Skeletal muscle satellite cell (primary cell): Measurements from ENCODE around the gene ATP13A5.

Experiments used
- H3K27me3 ChIP-seq: 2 replicates; pipeline ENCODE4 v1.7.0; 2013; ENCODE audit warnings: low read length; ENCODE audit not compliant: control insufficient read depth, insufficient read depth
- H3K36me3 ChIP-seq: 2 replicates; pipeline ENCODE4 v1.7.0; 2013; ENCODE audit warnings: mild to moderate bottlenecking, control low read depth, low read length; ENCODE audit not compliant: insufficient read depth
- H3K4me1 ChIP-seq: 2 replicates; pipeline ENCODE4 v1.7.0; 2013; ENCODE audit warnings: low read length; ENCODE audit not compliant: control insufficient read depth, insufficient read depth
- H3K4me2 ChIP-seq: 2 replicates; pipeline ENCODE4 v1.7.0; 2013; ENCODE audit warnings: mild to moderate bottlenecking, low read length
- H3K4me3 ChIP-seq: 2 replicates; pipeline ENCODE4 v1.7.0; 2013; ENCODE audit warnings: low read length
- H3K9ac ChIP-seq: 2 replicates; pipeline ENCODE4 v1.7.0; 2013; ENCODE audit warnings: mild to moderate bottlenecking, low read depth, low read length, moderate library complexity
- H3K9me3 ChIP-seq: replicated peaks from 2 replicates; pipeline ENCODE4 v1.7.0; 2013; ENCODE audit warnings: mild to moderate bottlenecking, control low read depth, low read length

The ATP13A5 gene

DNA sequence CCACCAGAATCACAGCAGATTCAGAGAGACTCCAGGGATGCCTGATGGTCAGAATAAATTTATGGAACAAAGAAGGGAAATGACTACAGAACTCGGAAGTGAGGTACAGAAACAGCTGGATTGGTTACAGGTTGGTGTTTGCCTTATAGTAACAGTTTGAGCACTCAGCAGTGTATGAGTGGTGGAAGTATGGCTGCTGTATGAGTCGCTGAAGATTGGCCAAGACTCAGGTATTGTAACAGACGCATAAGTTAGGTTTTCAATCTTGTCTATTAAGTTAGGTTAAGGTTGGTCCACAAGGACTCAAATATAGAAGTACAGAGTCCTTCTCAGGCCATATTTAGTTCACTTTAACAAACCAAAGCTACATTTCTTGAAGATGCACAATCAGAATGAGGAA, 33.1 kb downstream of the ATP13A5 start:
- no peaks in the 10 kb centered on the region for H3K36me3 ChIP-seq
- H3K4me2 ChIP-seq, result no peak overlapping the region
- no peaks in the 10 kb centered on the region for H3K9me3 ChIP-seq
- H3K9ac ChIP-seq, result no peak overlapping the region
- no peaks in the 10 kb centered on the region for H3K27me3 ChIP-seq
- H3K4me1 ChIP-seq, result no peaks in the 10 kb centered on the region
- H3K4me3 ChIP-seq, result no peak overlapping the region

DNA sequence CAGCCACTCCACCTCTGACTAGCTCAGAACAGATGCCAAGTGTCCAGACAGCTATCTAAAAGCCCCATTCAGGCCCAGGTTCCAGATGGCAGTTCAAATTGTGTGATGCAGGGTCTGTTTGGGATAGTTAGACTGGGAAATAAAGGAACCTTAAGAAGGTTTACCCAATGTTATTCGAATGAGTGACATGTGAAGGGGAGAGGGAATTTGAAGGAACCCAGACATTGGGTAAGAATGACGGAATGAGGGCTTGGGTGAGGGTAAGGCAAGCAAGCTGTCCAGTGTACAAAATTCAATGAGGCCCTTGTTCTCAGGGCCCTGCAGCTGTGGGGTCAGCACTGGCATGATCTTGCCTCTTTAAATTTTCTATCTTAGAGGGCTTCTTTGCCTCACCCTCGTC, 34.1 kb downstream of the ATP13A5 start:
- Histone ChIP-seq H3K9me3 (no peaks in the 10 kb centered on the region), H3K4me3 (no peak overlapping the region), H3K4me1 (no peaks in the 10 kb centered on the region), H3K4me2 (no peak overlapping the region), H3K9ac (no peak overlapping the region), H3K27me3 (no peaks in the 10 kb centered on the region), H3K36me3 (no peaks in the 10 kb centered on the region)

DNA sequence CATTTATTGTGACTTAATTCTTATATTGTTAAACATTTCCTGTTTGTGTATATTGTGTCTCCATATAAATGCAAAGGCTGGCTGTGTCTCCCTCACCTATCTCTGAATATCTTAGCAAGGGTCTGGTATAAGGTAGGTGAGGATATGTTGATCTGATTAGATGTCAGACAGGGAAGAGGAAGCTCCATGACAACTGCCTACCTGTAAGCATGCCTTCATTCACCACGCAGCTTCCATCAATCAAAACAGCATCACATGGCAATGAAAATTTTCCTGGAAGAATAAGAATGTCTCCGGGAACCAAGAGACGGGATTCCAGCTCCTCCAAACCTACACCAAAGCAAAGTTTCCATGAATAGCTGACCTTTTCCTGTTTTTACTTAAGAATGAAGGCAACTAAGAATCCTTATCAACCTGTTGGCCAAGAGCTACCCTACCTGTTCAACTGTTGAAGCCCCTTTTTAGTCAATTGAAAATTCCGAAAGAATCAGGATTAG, 34.8 kb downstream of the ATP13A5 start:
- Histone ChIP-seq H3K9ac (no peak overlapping the region), H3K27me3 (no peaks in the 10 kb centered on the region), H3K4me1 (no peaks in the 10 kb centered on the region), H3K36me3 (no peaks in the 10 kb centered on the region), H3K9me3 (no peaks in the 10 kb centered on the region), H3K4me2 (no peak overlapping the region), H3K4me3 (no peak overlapping the region)

DNA sequence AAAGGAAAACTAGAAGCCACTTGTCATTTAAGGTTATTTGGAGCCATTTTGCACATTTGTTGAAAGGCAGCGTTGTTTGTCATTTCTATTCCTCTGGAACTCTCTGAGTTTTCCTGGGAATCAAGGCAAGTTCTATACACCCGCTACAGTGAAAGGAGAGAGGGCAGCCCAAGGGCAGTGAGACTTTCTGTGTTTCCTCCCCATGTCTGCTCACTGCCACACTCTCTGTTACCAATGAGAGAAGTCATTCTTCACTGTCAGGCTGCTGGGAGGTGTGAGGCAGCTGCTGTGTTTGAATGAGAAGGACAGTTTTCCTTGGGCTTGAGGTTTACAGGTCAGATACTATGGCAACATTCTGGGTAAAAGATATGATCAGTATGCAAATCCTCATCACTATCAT, 36.0 kb downstream of the ATP13A5 start:
- Histone ChIP-seq H3K9me3 (no peaks in the 10 kb centered on the region), H3K9ac (no peak overlapping the region)

DNA sequence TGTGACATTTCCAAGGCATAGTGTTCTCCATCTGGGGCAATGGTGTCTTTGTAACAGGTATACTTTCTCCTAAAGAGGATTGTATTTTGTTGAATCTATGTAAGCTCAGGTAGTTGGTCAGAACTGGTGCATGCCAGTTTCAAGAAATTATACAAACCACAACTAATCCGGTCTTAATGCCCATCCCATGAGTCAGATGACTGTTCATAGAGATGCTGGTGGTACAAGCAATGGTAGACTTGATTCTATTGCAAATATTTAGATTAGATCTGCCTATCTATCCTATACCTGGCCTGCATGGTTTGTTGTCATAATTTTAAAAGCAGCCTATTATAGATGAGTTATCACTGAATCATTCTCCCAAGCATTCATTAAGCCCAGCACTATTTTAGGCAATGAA, 43.5 kb downstream of the ATP13A5 start:
- Histone ChIP-seq H3K9ac (no peak overlapping the region), H3K4me3 (no peak overlapping the region), H3K4me1 (no peaks in the 10 kb centered on the region), H3K36me3 (no peaks in the 10 kb centered on the region), H3K4me2 (no peak overlapping the region), H3K9me3 (no peaks in the 10 kb centered on the region), H3K27me3 (no peaks in the 10 kb centered on the region)

More for the DNA sequence above, 36.0 kb downstream of the ATP13A5 start:
- Histone ChIP-seq H3K4me1 (no peaks in the 10 kb centered on the region), H3K36me3 (no peaks in the 10 kb centered on the region), H3K4me2 (no peak overlapping the region), H3K4me3 (no peak overlapping the region), H3K27me3 (no peaks in the 10 kb centered on the region)

DNA sequence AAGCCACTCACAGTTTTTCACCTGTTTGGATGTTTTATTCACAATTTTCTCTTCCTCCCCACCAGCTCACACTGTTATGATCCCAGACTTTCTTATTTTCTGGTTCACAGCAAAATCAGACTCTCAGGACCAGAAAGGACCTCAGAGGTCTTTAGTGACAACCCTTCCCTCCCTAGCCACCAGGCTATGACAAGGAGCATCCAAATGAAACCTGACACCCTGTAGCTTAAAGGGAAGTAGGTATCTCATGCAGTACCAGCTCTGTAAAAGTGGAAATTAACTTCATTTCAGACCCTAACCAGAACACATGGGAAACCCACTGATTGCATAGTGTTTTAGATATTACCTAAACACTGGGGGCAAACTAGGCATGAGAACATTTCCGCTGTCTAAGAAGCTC, 45.3 kb downstream of the ATP13A5 start:
- no peak overlapping the region for H3K4me3 ChIP-seq
- no peaks in the 10 kb centered on the region for H3K36me3 ChIP-seq
- no peak overlapping the region for H3K4me2 ChIP-seq
- H3K9me3 ChIP-seq, result no peaks in the 10 kb centered on the region
- H3K27me3 ChIP-seq, result no peaks in the 10 kb centered on the region
- H3K9ac ChIP-seq, result no peak overlapping the region
- H3K4me1 ChIP-seq, result no peaks in the 10 kb centered on the region

DNA sequence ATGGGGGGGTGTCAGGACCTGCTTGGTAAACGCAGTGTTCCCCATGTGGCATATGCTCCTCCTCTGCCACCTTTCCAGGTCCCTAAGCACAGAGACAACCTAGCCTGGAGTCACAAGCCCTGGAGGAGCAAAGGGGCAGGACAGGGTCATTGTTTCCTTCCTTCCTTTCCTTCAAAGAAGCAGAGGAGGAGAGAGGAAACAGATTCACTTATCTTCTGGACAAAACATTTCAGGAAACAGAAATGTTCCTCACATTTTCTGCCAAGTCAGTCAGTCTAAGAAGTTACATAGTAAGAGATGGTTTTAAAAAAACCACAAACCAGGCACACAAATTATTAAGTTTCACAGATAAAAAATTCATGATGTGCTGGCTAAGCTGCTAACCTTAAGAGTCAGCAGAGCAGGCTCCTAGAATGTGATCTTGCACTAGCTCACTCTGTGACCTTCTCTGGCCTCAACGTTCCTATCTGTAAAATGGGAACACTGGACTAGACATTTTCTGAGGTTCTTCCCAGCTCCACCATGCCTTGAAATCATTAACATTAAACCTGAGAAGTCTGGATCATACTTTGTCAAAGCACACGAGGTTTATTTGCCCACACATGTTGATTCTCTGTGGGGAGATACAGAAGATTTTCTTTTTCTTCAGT, 47.9 kb downstream of the ATP13A5 start:
- Histone ChIP-seq H3K9ac (no peak overlapping the region), H3K27me3 (no peaks in the 10 kb centered on the region), H3K4me1 (no peaks in the 10 kb centered on the region), H3K4me3 (no peak overlapping the region), H3K36me3 (no peaks in the 10 kb centered on the region), H3K4me2 (no peak overlapping the region), H3K9me3 (no peaks in the 10 kb centered on the region)

DNA sequence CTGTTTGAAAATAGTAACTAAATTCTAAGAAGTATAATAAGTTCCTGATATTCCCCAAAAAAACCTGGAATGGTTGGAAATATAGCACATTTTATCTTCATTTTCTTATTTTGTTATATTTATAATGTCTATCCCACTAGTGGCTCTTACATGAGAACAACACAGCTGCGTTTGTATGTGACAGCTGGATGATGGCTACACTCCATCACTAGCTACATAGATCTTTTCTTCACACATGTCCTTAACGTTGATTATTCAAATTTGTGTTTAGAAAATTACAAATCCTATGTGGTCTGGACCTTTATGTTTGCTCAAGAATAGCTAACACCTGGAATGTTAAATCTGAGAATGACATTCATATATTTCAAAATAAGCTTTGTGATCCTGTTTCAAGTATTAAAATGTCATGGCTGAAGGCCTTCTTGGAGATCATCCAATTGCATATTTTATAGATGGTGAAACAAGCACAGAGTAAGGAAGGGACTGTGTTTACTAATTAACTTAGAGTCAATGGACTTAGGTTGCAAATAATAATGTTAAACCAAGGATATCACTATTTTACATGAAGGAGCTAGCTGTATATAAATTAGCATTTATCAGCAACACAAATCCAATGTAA, 60.8 kb downstream of the ATP13A5 start:
- Histone ChIP-seq H3K4me3 (no peak overlapping the region), H3K9ac (no peak overlapping the region), H3K9me3 (no peaks in the 10 kb centered on the region), H3K4me2 (no peak overlapping the region), H3K36me3 (no peaks in the 10 kb centered on the region), H3K27me3 (no peaks in the 10 kb centered on the region), H3K4me1 (no peaks in the 10 kb centered on the region)

DNA sequence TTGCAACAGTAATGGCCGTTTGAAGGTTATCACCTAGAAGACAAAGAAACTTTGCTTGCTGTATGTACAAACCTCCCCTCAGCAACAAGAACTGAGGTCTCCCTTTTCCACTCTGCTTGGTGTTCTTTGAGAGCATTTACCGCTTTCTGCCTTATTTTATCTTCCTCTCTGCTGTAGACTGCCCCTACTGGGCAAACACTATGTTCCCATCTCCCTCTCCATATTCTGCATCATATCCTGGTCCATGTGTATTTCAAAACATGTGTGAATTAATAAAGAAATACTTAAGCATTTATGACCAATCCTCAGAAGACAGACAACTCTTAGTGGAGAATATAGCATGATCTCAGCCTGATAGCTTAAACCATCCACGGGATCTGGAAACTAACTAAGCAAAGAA, 64.4 kb downstream of the ATP13A5 start:
- H3K4me3 ChIP-seq, result no peak overlapping the region
- no peak overlapping the region for H3K9ac ChIP-seq
- H3K9me3 ChIP-seq, result no peaks in the 10 kb centered on the region
- H3K36me3 ChIP-seq, result no peaks in the 10 kb centered on the region
- no peaks in the 10 kb centered on the region for H3K27me3 ChIP-seq
- H3K4me1 ChIP-seq, result no peaks in the 10 kb centered on the region
- H3K4me2 ChIP-seq, result no peak overlapping the region

DNA sequence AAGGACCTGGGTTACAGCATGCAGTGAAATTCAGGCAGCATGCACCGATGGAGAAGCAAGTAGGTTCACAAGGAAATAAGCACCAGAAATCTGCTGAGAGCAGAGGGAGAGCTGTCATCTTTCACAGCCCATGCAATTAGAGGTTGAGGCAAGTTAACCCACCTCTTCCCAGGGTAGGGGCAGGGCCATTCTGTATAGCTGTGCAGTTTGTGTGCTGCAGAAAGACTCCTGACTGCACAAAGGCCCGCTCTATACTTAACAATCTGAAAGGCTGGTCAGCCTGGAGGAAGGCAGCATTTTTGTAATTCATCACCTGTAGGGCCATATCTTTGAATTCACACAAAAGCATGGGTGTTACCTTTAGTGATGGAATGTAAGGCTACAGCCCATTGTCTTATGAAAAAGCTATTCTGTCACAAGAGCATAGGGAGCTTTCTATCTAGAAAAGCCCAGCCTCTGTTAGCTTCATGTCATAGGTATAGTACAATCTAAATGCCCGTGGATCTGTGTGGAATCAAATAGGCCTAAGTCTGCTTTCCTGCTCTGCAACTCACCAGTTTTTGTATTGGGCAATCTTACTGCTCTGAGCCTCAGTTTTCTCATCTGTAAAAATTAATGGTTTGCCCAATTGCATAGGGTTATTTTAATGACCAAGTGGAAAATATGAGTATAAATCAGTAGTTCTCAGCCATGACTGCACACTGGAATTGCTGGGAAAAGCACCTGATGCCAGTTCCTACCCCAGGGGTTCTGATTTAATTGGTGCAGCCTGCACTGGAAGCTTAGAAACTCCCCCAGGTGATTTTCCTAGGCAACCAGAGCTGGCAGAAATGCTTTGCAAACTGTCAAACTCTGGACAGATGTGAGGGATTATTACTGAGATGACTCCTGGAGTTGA, 65.2 kb downstream of the ATP13A5 start:
- H3K27me3 ChIP-seq, result no peaks in the 10 kb centered on the region
- no peak overlapping the region for H3K9ac ChIP-seq
- no peaks in the 10 kb centered on the region for H3K9me3 ChIP-seq
- H3K4me3 ChIP-seq, result no peak overlapping the region
- no peak overlapping the region for H3K4me2 ChIP-seq
- no peaks in the 10 kb centered on the region for H3K36me3 ChIP-seq
- H3K4me1 ChIP-seq, result no peaks in the 10 kb centered on the region

DNA sequence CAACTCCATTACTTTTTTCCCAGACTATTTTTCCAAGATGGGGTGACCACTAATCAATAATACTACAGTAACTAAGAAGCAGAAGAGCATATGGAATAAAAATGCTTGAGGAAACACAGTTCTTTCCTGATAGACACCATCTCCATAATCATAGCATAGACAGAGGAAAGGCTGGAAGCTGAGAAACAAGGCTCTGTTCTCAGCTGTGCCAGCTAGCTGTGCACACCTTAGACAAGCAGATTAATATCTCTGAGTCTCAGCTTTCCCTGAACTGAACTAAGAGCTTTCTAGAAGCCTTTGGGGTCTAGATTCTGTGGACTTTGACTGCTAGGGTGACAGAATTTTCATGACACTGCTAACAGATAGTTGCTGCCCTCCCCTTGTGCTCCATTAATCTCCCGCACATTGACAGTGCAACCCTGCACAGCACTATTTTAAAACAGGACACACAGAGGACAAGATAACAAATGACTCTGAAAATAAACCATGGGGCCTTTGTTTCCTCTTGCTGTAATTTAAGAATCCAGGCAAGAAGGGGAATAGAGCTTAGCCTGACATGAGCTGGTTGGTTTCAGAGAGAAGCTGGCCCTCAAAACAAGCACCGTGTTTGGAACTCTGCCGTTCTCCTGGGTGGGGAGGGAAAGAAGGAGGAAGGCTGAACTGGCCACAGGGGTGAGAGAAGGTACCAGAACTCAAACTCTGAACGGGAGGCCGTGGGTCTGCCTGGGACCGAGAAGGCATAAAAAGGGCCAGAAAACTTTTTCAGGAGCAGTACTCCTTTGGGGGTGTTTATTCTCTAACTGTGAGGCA, 67.4 kb downstream of the ATP13A5 start:
- Histone ChIP-seq H3K27me3 (no peaks in the 10 kb centered on the region), H3K4me1 (no peaks in the 10 kb centered on the region), H3K36me3 (no peaks in the 10 kb centered on the region), H3K4me2 (no peak overlapping the region), H3K9me3 (no peaks in the 10 kb centered on the region), H3K9ac (no peak overlapping the region), H3K4me3 (no peak overlapping the region)
